Suppressor macrophage treated with lipopolysaccharide for 4 hours (primary cell): ENCODE data around the gene ZNF714.
"Not testable (repeated sequence)": the region's sequence is repeated elsewhere in the genome, so short reads cannot be mapped to it uniquely, and the experiment has no call there.

Experiments used
- DNase-seq: peaks from one replicate; pipeline ENCODE4 v3.0.0-alpha.2; 2020

The ZNF714 gene

DNA sequence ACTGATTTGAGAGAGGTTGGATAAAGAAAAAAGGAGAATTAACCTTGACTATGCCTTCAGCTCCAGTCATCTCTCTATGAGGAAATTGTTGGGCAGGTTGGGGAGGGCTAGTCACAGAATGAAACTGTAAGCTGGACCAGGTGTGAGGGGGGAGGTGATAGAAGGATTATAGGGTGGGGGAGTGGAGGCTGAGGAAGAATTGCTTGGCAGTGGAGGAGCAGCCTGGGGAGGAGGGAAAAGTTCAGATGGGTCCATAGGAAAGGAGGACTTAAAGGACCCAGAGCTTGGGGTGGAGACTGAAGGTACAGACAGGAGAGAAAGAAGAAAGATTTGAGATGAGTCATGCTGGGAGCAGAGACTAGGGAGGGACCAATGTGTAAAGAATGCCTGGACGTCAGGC lies 51.6 kb downstream of the ZNF714 start:
- no peak for DNase-seq

DNA sequence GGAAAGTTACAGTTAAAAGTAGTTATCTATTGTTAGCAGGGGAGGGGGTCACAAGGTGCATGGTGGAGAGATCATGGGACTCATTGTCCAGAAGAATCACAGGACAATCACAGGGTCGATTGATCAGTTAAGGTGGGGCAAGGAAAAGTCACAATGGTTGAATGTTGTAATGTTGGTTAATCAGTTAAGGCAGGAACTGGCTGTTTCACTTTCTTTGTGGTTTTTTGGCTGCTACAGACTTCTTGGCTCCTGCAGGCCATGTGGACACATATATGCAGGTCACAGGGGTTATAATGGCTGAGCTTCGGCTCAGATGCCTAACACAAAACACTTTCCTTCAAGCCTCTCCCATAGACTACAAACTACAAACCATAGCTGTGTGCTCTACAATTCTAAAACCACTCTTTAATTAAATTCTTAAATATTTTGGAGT lies 52.9 kb downstream of the ZNF714 start:
- DNase-seq: no peak

DNA sequence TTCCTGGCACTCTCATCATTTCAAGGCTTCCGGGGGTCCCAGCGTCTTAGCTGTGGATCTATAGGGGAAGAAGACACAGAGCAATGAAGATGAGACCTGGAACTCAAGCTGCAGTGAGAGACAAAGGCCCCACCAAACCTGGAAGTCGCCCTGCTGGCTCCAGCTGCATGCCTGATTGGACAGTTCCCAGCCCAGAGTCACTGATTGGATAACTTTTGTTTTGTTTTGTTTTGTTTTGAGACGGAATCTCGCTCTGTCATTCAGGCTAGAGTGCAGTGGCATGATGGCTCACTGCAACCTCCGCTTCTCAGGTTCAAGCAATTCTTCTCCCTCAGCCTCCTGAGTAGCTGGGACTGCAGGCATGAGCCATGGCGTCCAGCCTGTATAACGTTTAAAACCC lies 53.4 kb downstream of the ZNF714 start:
- no peak for DNase-seq

DNA sequence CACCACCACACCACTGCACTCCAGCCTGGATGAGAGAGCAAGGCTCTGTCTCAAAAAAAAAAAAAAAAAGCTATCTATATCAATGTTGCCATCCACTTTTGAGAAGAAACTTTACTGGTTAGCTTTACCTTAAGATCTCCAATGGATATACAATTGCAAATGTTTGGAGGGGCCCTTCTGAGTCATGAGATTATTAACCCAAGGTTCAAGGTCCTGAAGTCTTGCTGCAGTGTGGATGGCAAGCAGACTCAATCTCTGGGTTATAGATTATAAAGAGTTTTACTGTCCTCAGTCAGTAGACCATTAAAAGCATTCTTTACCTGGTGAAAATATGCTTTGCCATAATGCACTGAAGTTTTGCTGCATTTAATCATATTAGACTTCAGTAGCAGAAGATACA lies 56.1 kb downstream of the ZNF714 start:
- no peak for DNase-seq

DNA sequence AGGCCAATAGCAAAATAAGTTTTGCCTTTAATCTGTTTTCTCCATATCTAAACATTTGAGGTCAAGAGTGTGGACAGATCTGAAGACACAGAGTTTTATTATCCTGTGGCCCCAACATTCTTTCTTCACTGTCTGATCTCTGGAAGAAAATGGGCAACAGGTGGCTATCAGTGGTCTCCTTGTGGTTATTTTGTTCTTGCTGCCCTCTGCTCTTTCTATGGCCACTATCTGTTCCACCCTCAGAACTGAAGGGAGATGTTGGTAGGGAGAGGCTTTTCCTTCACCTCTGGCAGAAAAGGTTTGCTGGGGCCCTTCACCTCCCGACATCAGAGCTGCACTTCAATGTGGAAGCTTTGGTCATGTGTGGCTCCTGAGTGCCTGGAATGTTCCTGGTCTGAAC lies 59.0 kb downstream of the ZNF714 start:
- not testable (repeated sequence) for DNase-seq

DNA sequence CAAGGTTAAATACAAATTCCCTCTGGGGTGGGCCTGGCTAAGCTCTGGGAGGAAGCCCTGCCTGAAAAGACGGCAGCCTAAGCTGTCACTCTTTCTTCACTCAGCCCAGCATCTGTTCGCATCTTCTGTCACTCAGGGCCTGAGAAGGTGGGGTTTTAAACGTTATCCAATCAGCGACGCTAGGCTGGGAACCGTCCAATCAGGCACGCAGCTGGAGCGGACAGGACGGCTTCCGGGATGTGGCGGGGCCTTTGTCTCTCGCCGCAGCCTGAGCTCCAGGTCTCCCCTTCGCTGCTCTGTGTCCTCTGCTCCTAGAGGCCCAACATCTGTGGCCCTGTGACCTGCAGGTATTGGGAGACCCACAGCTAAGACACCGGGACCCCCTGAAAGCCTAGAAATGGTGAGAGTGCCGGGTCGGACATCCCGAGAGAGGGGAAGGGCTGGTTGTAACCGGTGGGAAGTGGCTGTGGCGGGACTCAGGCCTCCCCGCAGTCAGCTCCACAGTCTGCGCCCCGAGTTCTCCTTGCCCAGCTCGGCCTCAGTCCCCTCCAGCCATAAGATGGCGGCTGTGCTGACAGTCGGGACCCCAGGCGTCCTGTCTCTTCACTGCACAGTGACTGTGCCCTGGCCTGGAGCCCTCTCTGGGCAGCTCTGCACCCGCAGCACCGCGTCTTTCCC lies 59.9 kb downstream of the ZNF714 start, which contains the start of gene ZNF431:
Gene ZNF431, plus strand, starts transcription at position 254 of the 678 bp plus-strand sequence. Its CDS starts 144 bp downstream, at position 398.
- DNase-seq: peak; percentile 94

DNA sequence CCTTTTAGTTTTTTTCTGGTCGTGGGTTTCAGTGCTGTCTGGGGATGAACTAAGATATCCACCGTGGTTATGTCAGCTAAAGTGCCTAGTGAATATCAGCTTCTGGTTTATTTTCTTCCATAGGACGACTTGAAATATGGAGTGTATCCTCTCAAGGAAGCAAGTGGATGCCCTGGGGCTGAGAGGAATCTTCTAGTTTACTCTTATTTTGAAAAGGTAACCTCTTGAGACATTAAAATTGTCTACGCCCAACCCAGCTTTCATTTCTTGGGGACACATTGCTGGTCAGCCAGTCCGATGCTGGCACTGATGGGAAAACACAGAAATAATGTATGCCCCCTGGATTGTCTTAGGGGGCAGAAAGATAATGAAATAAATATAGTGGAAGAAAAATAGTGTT lies 61.4 kb downstream of the ZNF714 start:
- no peak for DNase-seq

DNA sequence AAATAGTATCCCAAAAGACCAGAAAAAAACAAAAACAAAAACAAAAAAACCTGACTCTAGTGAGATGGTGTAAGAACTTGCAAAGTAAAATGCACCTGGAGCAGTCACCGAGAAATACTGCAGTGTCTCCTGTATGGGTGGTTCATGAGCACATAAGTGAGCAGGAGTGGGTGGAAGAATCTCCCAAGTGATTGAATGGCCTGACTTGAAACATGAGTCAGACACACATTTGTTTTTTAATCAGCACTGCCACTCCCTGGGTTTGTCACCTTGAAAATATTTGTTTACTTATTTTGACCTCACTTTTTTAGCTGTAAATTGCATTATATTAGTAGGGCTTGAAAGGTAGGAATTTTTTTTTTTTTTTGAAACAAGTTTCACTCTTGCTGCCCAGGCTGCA lies 61.9 kb downstream of the ZNF714 start:
- peak; percentile 2 for DNase-seq

DNA sequence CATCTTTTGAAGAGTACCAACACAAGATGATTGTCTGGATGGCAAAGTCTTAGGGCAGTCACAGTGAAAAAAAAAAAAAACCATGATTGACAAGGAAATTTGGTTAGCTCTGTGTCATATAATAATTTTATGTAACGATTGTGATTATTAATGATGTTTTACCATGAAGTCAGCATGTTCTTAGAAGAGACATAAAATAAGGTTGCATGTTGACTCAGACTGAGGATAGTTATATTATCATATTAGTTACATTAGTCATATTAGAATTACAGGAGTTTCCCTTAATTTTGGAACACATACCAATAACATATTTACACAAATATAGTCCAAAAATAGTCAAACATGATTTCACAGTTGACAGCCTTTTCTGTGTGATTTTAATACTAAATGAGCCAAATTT lies 65.5 kb downstream of the ZNF714 start:
- DNase-seq: no peak

DNA sequence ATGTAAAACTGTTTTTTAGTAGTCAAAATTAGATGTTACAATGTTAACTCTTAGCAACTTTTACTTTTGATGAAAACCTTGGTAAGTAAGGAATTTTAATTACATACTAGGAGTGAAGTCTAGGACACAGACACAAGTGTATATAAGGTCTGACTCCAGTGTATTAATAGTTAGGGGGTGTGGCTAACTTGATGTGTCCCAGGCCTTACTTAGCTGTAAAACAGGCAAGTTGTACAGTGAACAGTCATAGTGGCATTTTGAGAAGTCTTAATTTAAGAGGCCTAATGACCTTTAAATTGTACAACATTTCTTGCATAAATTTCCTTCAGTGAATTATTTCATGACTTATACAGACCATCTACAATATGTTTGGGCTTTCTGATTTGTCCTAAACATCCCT lies 66.7 kb downstream of the ZNF714 start:
- DNase-seq: no peak

DNA sequence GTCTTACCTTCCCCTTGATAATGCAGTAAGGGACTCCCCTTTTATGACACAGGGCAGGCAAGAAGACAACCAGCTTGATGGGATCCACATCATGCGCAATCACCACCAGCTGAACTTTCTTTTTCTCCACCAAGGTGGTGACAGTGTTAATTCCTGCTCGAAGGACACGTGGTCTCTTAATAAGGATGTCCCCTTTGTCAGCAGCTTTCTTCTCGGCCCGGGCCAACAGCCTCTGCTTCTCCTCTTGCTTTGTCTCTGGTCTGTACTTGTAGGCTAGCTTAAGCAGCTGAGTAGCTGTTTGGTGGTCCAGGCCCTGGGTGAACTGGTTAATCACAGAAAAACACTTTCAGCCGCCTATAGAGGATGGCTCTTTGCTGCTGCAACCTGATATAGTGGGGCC lies 67.9 kb downstream of the ZNF714 start:
- DNase-seq: no peak

DNA sequence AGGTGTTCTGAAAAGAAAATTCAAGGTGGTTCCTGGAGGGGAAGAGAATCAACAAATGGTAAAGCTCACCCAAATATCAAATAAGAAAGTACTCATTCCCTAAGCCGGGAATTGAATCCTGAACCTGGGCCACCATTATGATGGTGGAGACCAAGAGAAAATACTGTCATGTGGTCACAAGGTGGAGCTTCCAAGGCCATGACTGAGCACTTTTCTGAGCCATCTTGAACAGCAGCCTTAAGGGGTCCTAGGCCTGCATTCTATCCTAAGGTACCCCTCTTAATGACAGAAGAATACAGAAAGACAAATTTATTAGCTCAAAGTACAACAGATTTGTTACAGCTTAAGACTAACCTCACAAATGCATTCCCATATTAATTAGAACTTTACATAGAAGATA lies 69.5 kb downstream of the ZNF714 start:
- no peak for DNase-seq

DNA sequence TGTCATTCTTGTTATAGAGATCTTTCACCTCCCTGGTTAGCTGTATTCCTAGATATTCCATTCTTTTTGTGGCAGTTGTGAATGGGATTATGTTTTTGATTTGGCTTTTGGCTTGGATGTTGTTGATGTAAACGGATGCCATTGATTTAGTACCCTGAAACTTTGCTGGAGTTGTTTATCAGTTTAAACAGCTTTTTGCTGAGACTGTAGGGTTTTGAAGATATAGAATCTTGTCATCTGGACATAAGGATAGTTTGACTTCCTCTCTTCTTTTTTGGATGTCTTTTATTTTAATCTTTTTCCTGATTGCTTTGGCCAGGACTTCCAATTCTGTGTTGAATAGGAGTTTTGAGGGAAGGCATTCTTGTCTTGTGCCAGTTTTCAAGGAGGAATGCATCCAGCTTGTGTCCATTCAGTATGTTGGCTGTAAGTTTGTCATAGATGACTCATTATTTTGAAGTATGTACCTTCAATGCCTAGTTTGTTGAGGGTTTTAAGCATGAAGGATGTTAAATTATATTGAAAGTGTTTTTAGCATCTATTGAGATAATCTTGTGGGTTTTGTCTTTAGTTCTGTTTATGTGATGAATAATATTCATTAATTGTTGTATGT lies 76.6 kb downstream of the ZNF714 start:
- DNase-seq: no peak

DNA sequence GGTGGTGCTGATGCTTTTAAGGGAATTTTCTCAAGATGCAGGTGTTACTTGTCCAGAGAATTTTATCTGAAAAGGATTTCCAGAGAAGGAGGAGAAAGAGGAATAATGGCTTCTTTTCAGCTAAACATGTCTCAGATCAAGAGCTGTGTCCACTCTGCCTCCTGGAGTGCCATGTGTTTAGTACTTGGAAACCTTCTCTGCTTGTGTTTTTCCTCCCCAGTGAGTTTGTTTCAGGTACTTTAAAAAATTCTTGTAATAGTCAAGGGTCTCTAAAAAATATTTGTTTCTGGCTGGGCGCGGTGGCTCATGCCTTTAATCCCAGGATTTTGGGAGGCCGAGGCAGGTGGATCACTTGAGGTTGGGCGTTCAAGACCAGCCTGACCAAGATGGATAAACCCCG lies 82.5 kb downstream of the ZNF714 start:
- DNase-seq: no peak

DNA sequence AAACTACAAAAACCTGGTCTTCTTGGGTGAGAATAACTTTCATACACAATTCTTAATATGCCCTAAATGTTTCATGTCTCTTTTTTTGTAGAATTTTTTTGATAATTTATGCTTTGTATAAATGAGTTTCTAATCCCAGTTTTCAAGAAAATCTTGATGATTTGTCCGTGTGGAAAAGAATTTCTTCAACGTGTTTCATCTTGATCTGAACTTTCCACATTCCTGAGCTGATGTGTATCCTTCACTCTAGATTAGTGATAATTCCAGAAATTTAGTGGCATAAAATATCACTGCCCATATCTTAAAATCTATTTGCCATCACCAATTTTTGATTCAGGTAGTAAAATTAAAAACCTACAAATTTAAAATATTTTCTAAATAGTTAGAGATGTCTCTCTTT lies 84.4 kb downstream of the ZNF714 start:
- DNase-seq: no peak
